C4-2B (cell line): ENCODE results near the gene C17orf50.

Source experiments
- H3K27ac ChIP-seq: fragments of 450-650 bp; 2 replicates; pipeline ENCODE4 v1.5.1; 2017
- CTCF ChIP-seq: fragments of 450-650 bp; conservative IDR thresholded peaks from 2 replicates; pipeline ENCODE4 v1.5.1; 2017; ENCODE audit warnings: mild to moderate bottlenecking
- ZFX ChIP-seq: fragments of 450-650 bp; IDR thresholded peaks from 2 replicates; pipeline ENCODE4 v1.6.1; 2017

Gene C17orf50

DNA sequence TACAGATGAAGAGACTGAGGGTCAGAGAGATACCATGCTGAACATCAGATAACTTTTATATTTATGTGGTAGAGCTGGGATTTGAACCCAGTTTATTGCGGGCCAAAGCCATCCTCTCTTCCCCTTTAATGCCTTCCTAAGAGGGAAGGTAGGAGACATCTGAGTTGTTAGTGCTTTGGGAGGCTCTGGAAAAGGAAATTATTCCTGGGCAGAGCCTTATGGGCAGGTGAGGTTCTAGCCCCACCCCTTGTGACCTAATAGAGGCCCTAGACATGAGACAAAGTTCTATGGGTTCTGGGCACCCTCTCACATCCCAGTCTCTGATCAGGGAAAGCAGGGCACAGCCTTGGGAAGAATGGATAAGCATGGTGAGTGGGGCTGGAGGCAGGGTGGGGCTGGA lies at the start of gene C17orf50:
Gene C17orf50, plus strand, starts transcription at position 301 of the 400 bp plus-strand sequence. Its CDS starts 55 bp downstream, at position 356.
- TF ChIP-seq CTCF (no peak), ZFX (no peak)
- H3K27ac ChIP-seq: no peak within 1 kb of the TSS

GRCh38 chr17:35710950-35711349 lies 49.7 kb upstream of the C17orf50 start:
- no peak overlapping the region for H3K27ac ChIP-seq
- TF ChIP-seq CTCF (no peak), ZFX (no peak)

DNA sequence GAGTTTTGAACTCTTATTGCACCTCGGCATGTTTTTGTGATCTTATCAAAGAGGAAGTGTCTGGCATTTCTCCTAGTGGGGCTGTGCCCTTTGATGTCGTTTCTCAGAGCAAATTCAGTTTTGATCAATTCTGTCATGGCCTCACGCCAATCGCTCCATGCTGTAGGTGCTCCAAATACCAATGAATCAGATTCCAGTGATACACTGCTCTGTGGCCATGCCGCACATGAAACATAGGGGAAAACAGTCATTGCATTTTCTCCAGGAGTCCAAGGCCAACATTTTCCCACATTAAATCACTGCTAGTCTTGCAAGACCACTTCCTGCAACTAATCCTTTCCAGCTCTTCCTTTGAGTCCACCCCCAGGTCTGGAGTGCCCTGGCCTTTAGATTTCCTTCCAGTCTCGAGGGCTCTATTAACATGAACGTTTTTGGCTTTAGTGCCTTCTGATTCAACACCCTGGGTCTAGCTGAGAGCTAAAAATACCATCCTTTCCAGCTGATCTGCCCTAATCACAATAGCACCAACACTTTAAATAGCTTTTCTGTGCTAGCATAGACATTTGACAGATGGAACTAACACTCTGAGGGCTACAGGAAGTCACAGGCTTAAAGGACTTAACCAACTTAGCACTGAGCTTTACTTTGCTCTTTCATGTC lies 47.5 kb upstream of the C17orf50 start:
- TF ChIP-seq ZFX: no peak
- TF ChIP-seq CTCF: no peak

GRCh38 chr17:35714988-35715387 lies 45.7 kb upstream of the C17orf50 start:
- TF ChIP-seq CTCF: no peak
- TF ChIP-seq ZFX: no peak
- no peak overlapping the region for H3K27ac ChIP-seq

More for the DNA sequence above, 47.5 kb upstream of the C17orf50 start:
- H3K27ac ChIP-seq: no peak overlapping the region

DNA sequence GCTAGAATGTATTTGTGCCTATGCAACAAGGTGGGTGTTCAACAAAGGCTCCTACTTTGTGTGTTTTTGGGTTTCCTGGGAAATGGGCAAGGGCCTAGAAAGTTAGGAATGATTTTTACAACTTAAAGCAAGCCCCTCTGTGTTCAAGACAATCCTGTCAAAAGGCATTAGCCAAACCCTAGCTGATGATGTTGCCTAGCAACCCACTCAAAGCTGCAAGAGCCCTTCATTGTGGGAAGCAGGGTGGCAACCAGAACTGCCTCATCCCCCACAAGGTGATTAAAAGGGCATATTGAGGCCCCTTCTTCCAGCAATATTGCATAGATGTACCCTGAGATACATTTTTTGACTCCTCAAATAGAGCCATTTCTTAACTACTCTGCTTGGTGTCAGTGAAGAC lies 45.3 kb upstream of the C17orf50 start:
- no peak for TF ChIP-seq CTCF
- H3K27ac ChIP-seq: no peak overlapping the region

DNA sequence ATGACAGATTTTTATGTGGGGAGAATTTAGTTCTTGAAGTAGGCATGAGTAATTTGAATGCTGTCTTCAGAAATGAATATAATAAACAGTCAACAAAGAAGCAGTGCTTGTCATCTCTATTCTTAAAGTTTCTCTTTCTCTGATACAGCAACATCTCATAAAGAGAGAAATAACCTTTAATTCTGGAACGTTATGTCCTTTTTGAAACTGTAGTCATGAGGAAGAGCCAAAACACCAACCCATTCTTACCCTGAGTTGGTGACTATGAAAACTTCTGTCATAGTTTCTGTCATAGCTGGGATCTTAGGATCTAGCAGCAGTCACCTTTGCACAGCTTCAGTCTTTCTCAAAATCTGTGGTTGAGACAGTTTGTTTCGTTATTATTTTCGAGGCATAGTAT lies 44.5 kb upstream of the C17orf50 start:
- TF ChIP-seq CTCF (no peak), ZFX (no peak)
- no peak overlapping the region for H3K27ac ChIP-seq

DNA sequence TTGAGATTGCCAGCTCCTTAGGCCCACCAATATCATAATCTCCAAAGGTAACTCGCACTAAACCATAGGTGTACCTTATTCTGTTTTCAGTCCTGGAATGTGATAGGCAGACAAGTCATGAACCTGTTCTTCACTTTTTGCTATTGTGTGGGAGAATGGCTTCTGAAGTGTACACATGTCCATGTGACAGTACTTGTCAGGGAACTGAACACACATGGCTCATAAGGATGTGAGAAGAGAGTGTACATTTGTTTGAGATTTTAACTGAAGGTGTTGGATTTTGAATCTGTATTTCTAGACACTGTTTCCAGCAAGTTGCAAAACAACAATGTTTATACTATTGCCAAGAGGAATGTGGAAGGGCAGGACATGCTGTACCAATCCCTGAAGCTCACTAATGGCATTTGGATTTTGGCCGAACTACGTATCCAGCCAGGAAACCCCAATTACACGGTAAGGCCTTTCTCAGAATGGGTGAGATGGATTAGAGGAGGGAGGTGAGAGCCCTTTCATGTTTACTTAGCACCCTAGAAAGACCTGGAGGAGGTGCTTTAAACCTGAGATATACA lies 43.7 kb upstream of the C17orf50 start:
- TF ChIP-seq ZFX: no peak
- TF ChIP-seq CTCF: no peak
- no peak overlapping the region; the same call in 1 of the 2 replicates for H3K27ac ChIP-seq
